Motor neuron (in vitro differentiated cells): Measurements from ENCODE around the gene HOXB2. TPM values are rescaled to one million over a fixed set of nuclear protein-coding genes. Genes with fewer than 3 reads are reported as not detected.

Experiments used
- ATAC-seq, 8 experiments: fragments of 200-7000 bp; cut with Tn5 transposase; replicated peaks in 6 of 8; 2 replicates each; pipeline ENCODE4 v1.8.0; 2021; ENCODE audit warnings: mild to moderate bottlenecking in 8 of 8, moderate library complexity in 8 of 8
- H3K27ac ChIP-seq, 2 donors: fragments of 250-450 bp; sonication (Bioruptor Pico); 2 replicates each; pipeline ENCODE4 v1.9.0; 2021; ENCODE audit warnings: antibody characterized with exemption in 2 of 2, mild to moderate bottlenecking in 2 of 2, moderate library complexity in 1 of 2
- H3K4me1 ChIP-seq, 2 donors: fragments of 250-450 bp; sonication (Bioruptor Pico); replicated peaks in 1 of 2; 2 replicates each; pipeline ENCODE4 v1.6.1; 2021; ENCODE audit warnings: antibody characterized with exemption in 2 of 2, mild to moderate bottlenecking in 2 of 2, moderate library complexity in 1 of 2
- H3K4me3 ChIP-seq, 5 donors: fragments of 250-450 bp; sonication (Bioruptor Pico); 2 replicates each; pipeline ENCODE4 v1.9.0; 2021; ENCODE audit warnings: antibody characterized with exemption in 5 of 5, mild to moderate bottlenecking in 5 of 5, moderate library complexity in 4 of 5
- WGBS, 10 experiments: fragments of 450-650 bp; shearing (Covaris generic); methylation state at CpG; one replicate each; pipeline ENCODE4 v1.0.0; 2022; 5-methylcytosine and 5-hydroxymethylcytosine counted together
- in situ Hi-C, 9 experiments: fragments of 400-800 bp; cut with MboI; loops; one replicate each; pipeline ENCODE4 v1.15.0; 2021; ENCODE audit warnings: low sequenced_read_pairs in 9 of 9, low pct_unique_long_range_greater_than_20kb in 2 of 9; ENCODE audit not compliant: unreplicated experiment in 9 of 9
- total RNA-seq, 8 experiments: library from RNA; unstranded; fragments of 300-600 nt; gene quantifications; 2 replicates each; pipeline versions ENCODE4 v1.2.3 to v1.2.4, GENCODE V29; 2022

Gene HOXB2
- total RNA-seq, 8 experiments from 2014 or later, result 9.3 to 54.4 (median 26.2) TPM

- no peak for ATAC-seq
- 43 to 100% (median 50%) methylated on average over 1 of the region's 1 CpG; no CpG with 5 or more reads in 7 of the 10 experiments for WGBS, 10 experiments
- H3K4me3 ChIP-seq, result peak overlapping the region; percentile 56 to 93 (median 80)
- in situ Hi-C loops, result no loop called here
- H3K4me1 ChIP-seq, result peaks cover 49 to 60% of the 10 kb centered on the region in 2 donors
- H3K27ac ChIP-seq, result peak overlapping the region; percentile 96 to 99
These were observed 630 bp upstream of the HOXB2 start for GRCh38 chr17:48545539-48545938.

DNA sequence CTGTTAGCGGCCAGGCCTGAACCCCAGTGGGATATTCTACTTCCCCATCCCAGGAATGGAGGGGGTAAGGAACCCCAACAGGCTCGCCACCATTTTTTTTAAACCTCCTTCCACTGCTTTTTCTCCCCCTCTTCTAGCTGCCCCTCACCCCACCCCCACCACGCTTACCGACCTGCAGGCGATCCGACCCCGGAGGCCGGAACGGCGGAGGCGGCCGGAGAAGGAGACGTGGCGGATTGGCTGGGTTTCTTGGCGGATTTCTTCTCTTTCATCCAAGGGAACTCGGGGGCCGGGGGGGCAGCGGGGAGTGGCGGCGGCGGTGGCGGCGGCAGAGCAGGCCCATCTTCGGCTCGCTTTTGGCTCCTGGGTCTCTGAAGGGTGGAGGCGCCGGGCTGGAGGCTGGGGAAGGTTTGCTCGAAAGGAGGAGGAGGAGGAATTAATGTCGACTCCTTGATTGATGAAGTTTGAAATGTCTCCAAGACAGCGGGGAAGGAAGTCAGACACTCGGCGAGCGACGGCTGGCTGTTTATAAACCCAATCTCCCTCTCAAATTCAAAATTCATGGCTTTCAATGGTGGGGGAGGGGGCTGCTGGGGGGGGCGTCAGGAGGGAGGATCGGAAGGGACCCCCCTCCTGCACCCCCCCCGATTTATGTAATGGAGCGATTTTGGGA is 424 bp downstream of the HOXB2 start:
- in situ Hi-C loops, result no loop called here
- peak; percentile 8 to 28 (median 16) for ATAC-seq
- WGBS, 10 experiments, result 0% methylated on average over 1 to 5 of the region's 38 CpGs; no CpG with 5 or more reads in 8 of the 10 experiments
- H3K4me1 ChIP-seq, result peaks cover 46 to 60% of the 10 kb centered on the region in 2 donors
- peak overlapping the region; percentile 56 to 93 (median 80) for H3K4me3 ChIP-seq
- H3K27ac ChIP-seq, result peak overlapping the region; percentile 96 to 99

DNA sequence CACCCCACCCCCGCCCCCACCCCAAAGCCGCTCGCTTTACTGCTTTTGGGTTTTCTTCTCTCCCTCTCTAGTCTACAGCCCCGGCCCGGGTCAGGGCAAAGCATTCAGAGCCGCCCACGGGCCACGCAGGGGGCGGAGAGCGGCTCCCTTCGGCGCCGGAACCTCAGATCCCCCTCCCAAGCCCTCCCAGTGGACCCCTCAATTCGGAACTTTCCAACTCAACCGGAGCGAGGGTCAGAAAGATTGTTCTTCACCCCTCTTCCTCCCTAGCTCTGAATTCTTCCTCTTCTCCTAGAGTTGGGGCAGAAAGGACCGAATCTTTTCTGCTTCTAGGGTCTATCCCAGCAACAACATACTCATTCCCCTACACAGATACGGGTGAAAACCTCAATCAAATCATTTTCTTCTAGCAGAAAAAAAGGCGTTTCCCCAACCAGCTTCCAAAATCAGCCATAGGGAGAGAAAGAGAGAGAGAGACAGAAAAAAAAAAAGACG is 1.0 kb downstream of the HOXB2 start:
- 0% methylated on average over 1 to 9 of the region's 20 CpGs; no CpG with 5 or more reads in 5 of the 10 experiments for WGBS, 10 experiments
- H3K4me3 ChIP-seq, result peak overlapping the region; percentile 56 to 93 (median 80)
- H3K27ac ChIP-seq, result peak overlapping the region; percentile 96 to 99
- in situ Hi-C loops, result no loop called here
- ATAC-seq, result peak in 5 of 8 experiments; percentile 0 to 8 (median 5)
- H3K4me1 ChIP-seq, result peaks cover 45 to 60% of the 10 kb centered on the region in 2 donors

DNA sequence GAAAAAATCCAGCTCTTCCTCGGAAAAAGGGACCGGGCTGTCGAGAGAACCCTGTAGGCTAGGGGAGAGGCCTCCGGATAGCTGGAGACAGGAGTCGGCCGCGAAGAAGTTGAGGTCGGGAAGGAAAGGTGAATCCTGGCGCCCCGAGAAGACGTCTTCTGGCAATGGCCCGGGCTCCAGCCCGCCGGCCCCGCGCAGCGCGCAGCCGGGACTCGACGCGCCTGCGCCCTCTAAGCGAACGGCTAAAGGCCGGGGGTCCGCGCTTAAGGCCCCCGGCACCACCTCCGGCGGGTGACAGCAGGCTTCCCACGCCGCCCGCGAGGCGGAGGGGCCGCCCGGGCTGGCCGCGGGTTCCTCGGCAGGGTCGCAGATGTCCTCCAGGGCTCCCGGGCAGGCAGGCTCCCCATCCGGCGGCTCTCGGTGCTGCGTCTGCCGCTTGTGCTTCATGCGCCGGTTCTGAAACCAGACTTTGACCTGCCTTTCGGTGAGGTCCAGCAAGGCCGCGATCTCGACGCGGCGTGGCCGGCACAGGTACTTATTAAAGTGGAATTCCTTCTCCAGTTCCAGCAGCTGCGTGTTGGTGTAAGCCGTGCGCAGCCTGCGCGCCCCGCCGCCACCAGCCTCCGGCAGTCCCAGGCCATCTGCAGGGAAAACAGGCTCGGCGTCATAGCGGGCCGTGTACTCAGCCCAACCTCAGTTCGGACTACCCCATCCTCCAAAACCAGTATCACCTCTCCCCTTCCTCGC is 1.6 kb downstream of the HOXB2 start:
- H3K27ac ChIP-seq, result peak overlapping the region; percentile 96 to 99

DNA sequence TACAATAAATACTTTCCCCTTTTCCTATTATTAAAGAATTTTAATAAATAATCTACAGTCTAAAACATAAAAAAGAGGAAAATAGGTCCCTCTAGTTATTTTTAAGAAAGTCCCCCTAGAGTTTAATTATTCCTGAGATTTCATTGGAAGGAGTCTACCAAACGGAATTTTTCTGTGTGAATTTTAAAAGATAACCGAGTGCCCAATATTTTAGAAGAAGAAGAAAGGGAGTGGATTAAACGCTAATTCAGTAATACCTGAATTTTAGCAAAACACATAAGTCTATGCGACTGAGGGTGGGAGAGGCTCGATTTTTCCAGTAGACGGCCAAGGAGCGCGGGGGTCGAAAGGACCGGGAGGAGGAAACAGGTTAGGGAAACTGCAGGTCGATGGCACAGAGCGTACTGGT is 2.2 kb downstream of the HOXB2 start:
- WGBS, 10 experiments, result 0 to 4% (median 0%) methylated on average over 3 to 12 of the region's 12 CpGs

More for the DNA sequence above, 1.6 kb downstream of the HOXB2 start:
- WGBS, 10 experiments, result 0% methylated on average over 1 to 21 of the region's 72 CpGs; no CpG with 5 or more reads in 2 of the 10 experiments
- Histone ChIP-seq H3K4me3 (peak overlapping the region; percentile 56 to 93 (median 80)), H3K4me1 (peaks cover 40 to 60% of the 10 kb centered on the region in 2 donors)
- in situ Hi-C loops, result no loop called here
- peak in 7 of 8 experiments; percentile 8 to 26 (median 20) for ATAC-seq

DNA sequence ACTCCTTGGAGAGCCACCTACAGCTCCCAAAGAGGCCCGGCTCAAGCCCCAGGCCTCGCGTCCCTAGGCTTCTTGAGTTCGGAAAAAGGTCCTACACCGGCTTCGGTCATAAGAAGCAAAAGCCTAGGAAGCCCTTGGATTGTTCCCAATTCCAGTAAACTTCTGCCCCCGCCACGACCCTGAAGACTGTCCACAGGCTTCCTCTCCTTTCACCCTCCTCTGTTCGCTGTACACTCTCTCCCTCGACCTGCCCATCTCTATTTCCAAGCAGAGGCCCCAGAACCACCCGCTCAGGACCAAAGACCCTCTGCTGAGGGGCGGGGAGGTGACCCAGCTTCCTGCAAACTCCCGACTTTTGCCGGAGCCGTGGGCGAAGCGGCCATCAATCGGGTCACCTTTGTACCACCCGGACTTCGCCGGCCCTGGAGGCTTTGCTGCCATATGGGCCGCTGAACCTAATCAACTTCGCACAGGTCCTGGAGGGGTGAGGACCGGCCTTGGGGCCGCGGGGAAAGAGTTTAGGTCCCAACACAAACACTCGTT is 2.7 kb downstream of the HOXB2 start:
- ATAC-seq, result peak in 7 of 8 experiments; percentile 0 to 12 (median 4)
- H3K4me1 ChIP-seq, result peaks cover 34 to 50% of the 10 kb centered on the region in 2 donors
- in situ Hi-C loops, result no loop called here
- H3K27ac ChIP-seq, result peak overlapping the region; percentile 96 to 99
- H3K4me3 ChIP-seq, result peak overlapping the region; percentile 56 to 93 (median 80)
- WGBS, 10 experiments, result 0 to 5% (median 0%) methylated on average over 3 to 16 of the region's 27 CpGs; no CpG with 5 or more reads in 1 of the 10 experiments

More for the DNA sequence above, 2.2 kb downstream of the HOXB2 start:
- ATAC-seq, result no peak
- Histone ChIP-seq H3K4me1 (peaks cover 39 to 56% of the 10 kb centered on the region in 2 donors), H3K27ac (peak overlapping the region; percentile 96 to 99), H3K4me3 (peak overlapping the region; percentile 56 to 93 (median 80))
- in situ Hi-C loops, result no loop called here

- Histone ChIP-seq H3K4me3 (peak overlapping the region; percentile 56 to 93 (median 80)), H3K4me1 (peaks cover 28 to 45% of the 10 kb centered on the region in 2 donors), H3K27ac (peak overlapping the region; percentile 96 to 99)
- WGBS, 10 experiments, result 0 to 17% (median 0%) methylated on average over 1 to 6 of the region's 36 CpGs; no CpG with 5 or more reads in 5 of the 10 experiments
- in situ Hi-C loops, result no loop called here
- peak; percentile 20 to 43 (median 31) for ATAC-seq
These were observed 3.3 kb downstream of the HOXB2 start for GRCh38 chr17:48541577-48542113.

DNA sequence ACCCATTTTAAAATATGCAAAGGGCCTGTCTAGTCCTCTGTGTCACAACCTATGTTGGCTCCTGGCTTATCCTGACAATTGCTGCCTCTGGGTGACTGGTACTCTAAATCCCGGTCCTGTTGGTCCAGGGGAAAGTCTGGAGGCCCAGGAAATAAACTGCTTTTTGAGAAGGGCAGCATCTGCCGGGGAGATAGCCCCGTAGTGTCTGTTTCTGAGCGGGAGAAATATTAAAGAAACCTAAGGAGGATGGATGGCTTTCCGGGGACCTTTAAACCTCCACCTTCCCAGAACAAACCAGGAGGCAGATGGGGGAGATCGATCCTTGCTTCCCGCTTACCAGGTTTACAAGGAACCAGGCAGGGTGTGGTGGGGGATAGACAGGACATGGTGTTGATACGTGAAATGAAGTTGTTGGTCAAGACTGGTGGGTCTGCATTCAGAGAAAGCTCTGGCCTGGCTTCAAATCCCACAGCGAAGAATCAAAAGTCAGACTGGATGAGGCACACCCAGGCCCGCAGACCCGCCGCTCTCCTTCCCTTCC is 3.8 kb downstream of the HOXB2 start:
- H3K4me1 ChIP-seq, result peaks cover 23 to 40% of the 10 kb centered on the region in 2 donors
- peak overlapping the region; percentile 56 to 93 (median 80) for H3K4me3 ChIP-seq
- peak; percentile 4 to 19 (median 8) for ATAC-seq
- in situ Hi-C loops, result no loop called here
- WGBS, 10 experiments, result 0 to 43% (median 0%) methylated on average over 2 to 5 of the region's 12 CpGs; no CpG with 5 or more reads in 2 of the 10 experiments
- H3K27ac ChIP-seq, result peak overlapping the region; percentile 96 to 99

- WGBS, 10 experiments, result 30 to 86% (median 60%) methylated on average over 1 of the region's 1 CpG; no CpG with 5 or more reads in 5 of the 10 experiments
- Histone ChIP-seq H3K4me3 (peak overlapping the region; percentile 56 to 93 (median 80)), H3K27ac (peak overlapping the region in 1 of 2 donors; percentile 99), H3K4me1 (peaks cover 14 to 31% of the 10 kb centered on the region in 2 donors)
- in situ Hi-C loops, result no loop called here
- no peak for ATAC-seq
These were observed 4.7 kb downstream of the HOXB2 start for GRCh38 chr17:48540213-48540612.

DNA sequence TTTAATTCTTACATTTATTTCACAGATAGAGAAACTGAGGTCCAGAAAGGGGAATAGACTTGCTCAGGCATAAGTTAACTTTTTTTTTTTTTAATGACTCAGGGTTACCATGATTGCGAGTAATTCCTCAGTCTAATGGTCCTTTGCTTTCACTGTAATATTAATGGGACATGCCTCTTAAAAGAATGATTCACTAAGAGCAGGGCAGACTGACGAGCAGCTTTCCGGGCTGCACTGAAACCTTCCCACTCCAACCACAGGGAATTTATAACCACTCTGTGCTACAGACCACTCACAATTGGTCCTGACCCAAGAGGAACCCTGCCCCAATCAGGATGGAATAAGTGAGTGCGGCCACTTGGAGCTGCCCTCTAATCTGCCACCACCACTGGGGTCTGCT is 5.7 kb downstream of the HOXB2 start:
- ATAC-seq, result peak in 5 of 8 experiments; percentile 38 to 62 (median 55)
- WGBS, 10 experiments, result 0 to 71% (median 44%) methylated on average over 1 to 4 of the region's 4 CpGs; no CpG with 5 or more reads in 3 of the 10 experiments
- Histone ChIP-seq H3K27ac (peak overlapping the region in 1 of 2 donors; percentile 99), H3K4me1 (peaks cover 12 to 29% of the 10 kb centered on the region in 2 donors), H3K4me3 (peak overlapping the region in 3 of 5 donors; percentile 2 to 14 (median 3))
- in situ Hi-C loops, result no loop called here

GRCh38 chr17:48537316-48537715 is 7.6 kb downstream of the HOXB2 start:
- H3K4me3 ChIP-seq, result no peak overlapping the region
- ATAC-seq, result no peak
- no peak overlapping the region for H3K27ac ChIP-seq
- in situ Hi-C loops, result no loop called here
- 78 to 100% (median 100%) methylated on average over 2 to 3 of the region's 3 CpGs; no CpG with 5 or more reads in 7 of the 10 experiments for WGBS, 10 experiments
- peaks cover 30 to 45% of the 10 kb centered on the region in 2 donors for H3K4me1 ChIP-seq
